Measurements from ENCODE around the gene LONRF2. TPM values are rescaled to one million over a fixed set of nuclear protein-coding genes. Genes with fewer than 3 reads are reported as not detected.
A peak's percentile ranks its signal among the peaks of the same experiment; 100 is the strongest.

Gene LONRF2
- total RNA-seq, 1 donor from 2014 or later = 9.2 TPM

GRCh38 chr2:100285691-100286090 lies 36.6 kb downstream of the LONRF2 start:
- DNase-seq (ENCODE audit: low spot score, unreplicated experiment) = no peak
- peaks cover 12% of the 10 kb centered on the region for H3K36me3 Mint-ChIP-seq (ENCODE audit: insufficient read depth)
- no peaks in the 10 kb centered on the region for H3K9me3 Mint-ChIP-seq (ENCODE audit: low read depth)
- H3K4me3 Mint-ChIP-seq (ENCODE audit: low read depth) = no peak overlapping the region
- TF ChIP-seq, protein P1, sequence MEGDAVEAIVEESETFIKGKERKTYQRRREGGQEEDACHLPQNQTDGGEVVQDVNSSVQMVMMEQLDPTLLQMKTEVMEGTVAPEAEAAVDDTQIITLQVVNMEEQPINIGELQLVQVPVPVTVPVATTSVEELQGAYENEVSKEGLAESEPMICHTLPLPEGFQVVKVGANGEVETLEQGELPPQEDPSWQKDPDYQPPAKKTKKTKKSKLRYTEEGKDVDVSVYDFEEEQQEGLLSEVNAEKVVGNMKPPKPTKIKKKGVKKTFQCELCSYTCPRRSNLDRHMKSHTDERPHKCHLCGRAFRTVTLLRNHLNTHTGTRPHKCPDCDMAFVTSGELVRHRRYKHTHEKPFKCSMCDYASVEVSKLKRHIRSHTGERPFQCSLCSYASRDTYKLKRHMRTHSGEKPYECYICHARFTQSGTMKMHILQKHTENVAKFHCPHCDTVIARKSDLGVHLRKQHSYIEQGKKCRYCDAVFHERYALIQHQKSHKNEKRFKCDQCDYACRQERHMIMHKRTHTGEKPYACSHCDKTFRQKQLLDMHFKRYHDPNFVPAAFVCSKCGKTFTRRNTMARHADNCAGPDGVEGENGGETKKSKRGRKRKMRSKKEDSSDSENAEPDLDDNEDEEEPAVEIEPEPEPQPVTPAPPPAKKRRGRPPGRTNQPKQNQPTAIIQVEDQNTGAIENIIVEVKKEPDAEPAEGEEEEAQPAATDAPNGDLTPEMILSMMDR (IDR thresholded peaks at IDR 0.05; ENCODE audit: unreplicated experiment) = no peak
- H3K4me1 Mint-ChIP-seq (ENCODE audit: low read depth) = peaks cover 9% of the 10 kb centered on the region
- H3K27me3 Mint-ChIP-seq = no peaks in the 10 kb centered on the region
- H3K27ac Mint-ChIP-seq = peak overlapping the region; percentile 87

DNA sequence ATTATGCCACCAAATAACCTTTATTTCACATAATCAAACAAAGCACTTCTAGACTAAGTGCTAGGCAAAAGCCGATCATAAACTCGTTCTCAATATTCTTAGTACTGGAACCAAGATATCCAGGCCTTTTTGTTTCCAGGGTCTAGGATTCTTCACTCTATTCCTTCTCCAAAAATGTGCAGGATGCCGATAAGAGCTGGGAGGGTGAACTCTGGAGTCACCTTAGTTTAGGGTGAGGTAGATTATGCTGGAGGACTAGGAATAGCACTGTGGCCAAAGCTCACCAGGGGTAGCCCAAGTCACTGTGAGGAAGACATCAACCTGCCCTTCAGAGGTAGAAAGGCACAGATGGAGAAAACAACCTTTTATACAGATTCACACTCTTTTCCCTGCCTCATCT lies 37.3 kb downstream of the LONRF2 start:
- no peak for DNase-seq (ENCODE audit: low spot score, unreplicated experiment)
- Mint-ChIP-seq H3K4me3 (ENCODE audit: low read depth) (no peak overlapping the region), H3K9me3 (ENCODE audit: low read depth) (no peaks in the 10 kb centered on the region), H3K4me1 (ENCODE audit: low read depth) (peaks cover 9% of the 10 kb centered on the region), H3K27ac (no peak overlapping the region), H3K27me3 (no peaks in the 10 kb centered on the region), H3K36me3 (ENCODE audit: insufficient read depth) (peaks cover 10% of the 10 kb centered on the region)
- TF ChIP-seq, protein P1 (IDR thresholded peaks at IDR 0.05; ENCODE audit: unreplicated experiment) = no peak

DNA sequence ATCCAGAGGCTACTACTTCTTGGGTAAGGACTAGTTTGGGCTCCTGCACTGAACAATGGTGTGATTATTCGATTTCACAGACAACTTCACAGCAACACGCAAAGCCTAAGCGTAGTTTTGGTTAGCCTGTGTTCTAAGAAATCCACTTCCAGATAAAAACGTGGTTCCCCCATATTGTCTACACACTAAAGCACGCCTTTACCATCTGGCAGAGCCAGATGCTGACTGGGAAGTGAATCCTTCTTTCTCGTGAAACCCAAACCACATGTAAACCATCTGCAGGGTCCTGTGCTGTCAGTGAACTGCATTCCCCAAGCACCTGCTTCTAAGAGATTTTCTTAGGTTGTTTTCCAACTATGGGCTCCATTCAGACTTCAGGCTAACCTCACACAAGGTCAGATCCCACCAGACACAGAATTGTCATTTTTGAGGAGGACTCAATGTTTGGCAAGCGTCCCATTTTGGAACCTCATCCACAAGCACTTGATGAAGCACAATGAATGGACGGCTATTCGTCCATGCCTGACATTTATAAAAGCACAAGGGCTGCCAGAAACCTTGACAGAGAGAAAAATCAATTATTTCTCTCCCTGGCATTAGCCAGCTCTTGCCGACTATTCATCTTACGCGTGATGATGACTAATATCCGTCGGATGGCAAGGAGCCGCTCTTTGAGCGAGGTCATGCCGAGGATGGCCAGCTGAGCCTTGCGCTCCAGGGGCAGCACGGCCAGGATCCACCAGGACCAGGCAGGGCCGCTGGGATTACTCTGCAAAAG lies 38.4 kb downstream of the LONRF2 start:
- DNase-seq (ENCODE audit: low spot score, unreplicated experiment) = no peak
- TF ChIP-seq, protein P1 (IDR thresholded peaks at IDR 0.05; ENCODE audit: unreplicated experiment) = no peak
- Mint-ChIP-seq H3K4me1 (ENCODE audit: low read depth) (peaks cover 9% of the 10 kb centered on the region), H3K4me3 (ENCODE audit: low read depth) (no peak overlapping the region), H3K27me3 (no peaks in the 10 kb centered on the region), H3K36me3 (ENCODE audit: insufficient read depth) (peaks cover 10% of the 10 kb centered on the region), H3K27ac (no peak overlapping the region), H3K9me3 (ENCODE audit: low read depth) (no peaks in the 10 kb centered on the region)

GRCh38 chr2:100281521-100282438 lies 40.5 kb downstream of the LONRF2 start:
- no peak overlapping the region for H3K4me3 Mint-ChIP-seq (ENCODE audit: low read depth)
- DNase-seq (ENCODE audit: low spot score, unreplicated experiment) = no peak
- H3K36me3 Mint-ChIP-seq (ENCODE audit: insufficient read depth) = peaks cover 5% of the 10 kb centered on the region
- no peak overlapping the region for H3K27ac Mint-ChIP-seq
- no peaks in the 10 kb centered on the region for H3K9me3 Mint-ChIP-seq (ENCODE audit: low read depth)
- H3K4me1 Mint-ChIP-seq (ENCODE audit: low read depth) = peaks cover 9% of the 10 kb centered on the region
- TF ChIP-seq, protein P1 (IDR thresholded peaks at IDR 0.05; ENCODE audit: unreplicated experiment) = no peak
- H3K27me3 Mint-ChIP-seq = no peaks in the 10 kb centered on the region

Measured in progenitor cell of endocrine pancreas (in vitro differentiated cells).